ENCODE data around the gene CDK12. TPM values are rescaled to one million over a fixed set of nuclear protein-coding genes. Genes with fewer than 3 reads are reported as not detected.

CDK12 gene
- total RNA-seq, 2 donors from 2014 or later = 68.0 to 80.9 TPM

Other genes starting within 250 kb of the CDK12 start
- not detected for gene STAC2, start 235.5 kb upstream of the CDK12 start, total RNA-seq
- gene FBXL20, start 59.9 kb upstream of the CDK12 start, total RNA-seq = 10 to 100 TPM; 19.5 to 21.5 TPM
- gene MED1, start 10.2 kb upstream of the CDK12 start, total RNA-seq = 10 to 100 TPM; 63.8 to 65.4 TPM
- not detected for gene NEUROD2, start 146.4 kb downstream of the CDK12 start, total RNA-seq
- gene PPP1R1B, start 165.5 kb downstream of the CDK12 start, total RNA-seq = under 1 TPM in 1 of 2 donors, not detected in 1; 0.16 TPM
- gene STARD3, start 175.7 kb downstream of the CDK12 start, total RNA-seq = 10 to 100 TPM; 62.7 to 80.6 TPM
- gene TCAP, start 203.9 kb downstream of the CDK12 start, total RNA-seq = 1 to 10 TPM; 2.3 to 3.0 TPM
- gene PNMT, start 207.0 kb downstream of the CDK12 start, total RNA-seq = under 1 TPM in 1 of 2 donors, not detected in 1; 0.64 TPM
- gene PGAP3, start 226.6 kb downstream of the CDK12 start, total RNA-seq = 10 to 100 TPM in 1 of 2 donors, 1 to 10 TPM in 1; 7.9 to 16.0 TPM
- gene ERBB2, start 238.6 kb downstream of the CDK12 start, total RNA-seq = 1 to 10 TPM; 3.2 to 7.8 TPM